Activated naive CD4-positive, alpha-beta T cell treated with anti-CD3 and anti-CD28 coated beads, Interleukin-2, amount 10 ng/mL, durations not matched to agents 5 hours and 36 hours (primary cell): ENCODE data around the gene RPRM. TPM values are rescaled to one million over a fixed set of nuclear protein-coding genes. Genes with fewer than 3 reads are reported as not detected.

Experiments used
- total RNA-seq, 2 experiments: library from RNA; stranded (reverse); gene quantifications; one replicate each; pipeline ENCODE4 v1.2.3, GENCODE V29; 2021

Gene RPRM
- total RNA-seq: not detected

DNA sequence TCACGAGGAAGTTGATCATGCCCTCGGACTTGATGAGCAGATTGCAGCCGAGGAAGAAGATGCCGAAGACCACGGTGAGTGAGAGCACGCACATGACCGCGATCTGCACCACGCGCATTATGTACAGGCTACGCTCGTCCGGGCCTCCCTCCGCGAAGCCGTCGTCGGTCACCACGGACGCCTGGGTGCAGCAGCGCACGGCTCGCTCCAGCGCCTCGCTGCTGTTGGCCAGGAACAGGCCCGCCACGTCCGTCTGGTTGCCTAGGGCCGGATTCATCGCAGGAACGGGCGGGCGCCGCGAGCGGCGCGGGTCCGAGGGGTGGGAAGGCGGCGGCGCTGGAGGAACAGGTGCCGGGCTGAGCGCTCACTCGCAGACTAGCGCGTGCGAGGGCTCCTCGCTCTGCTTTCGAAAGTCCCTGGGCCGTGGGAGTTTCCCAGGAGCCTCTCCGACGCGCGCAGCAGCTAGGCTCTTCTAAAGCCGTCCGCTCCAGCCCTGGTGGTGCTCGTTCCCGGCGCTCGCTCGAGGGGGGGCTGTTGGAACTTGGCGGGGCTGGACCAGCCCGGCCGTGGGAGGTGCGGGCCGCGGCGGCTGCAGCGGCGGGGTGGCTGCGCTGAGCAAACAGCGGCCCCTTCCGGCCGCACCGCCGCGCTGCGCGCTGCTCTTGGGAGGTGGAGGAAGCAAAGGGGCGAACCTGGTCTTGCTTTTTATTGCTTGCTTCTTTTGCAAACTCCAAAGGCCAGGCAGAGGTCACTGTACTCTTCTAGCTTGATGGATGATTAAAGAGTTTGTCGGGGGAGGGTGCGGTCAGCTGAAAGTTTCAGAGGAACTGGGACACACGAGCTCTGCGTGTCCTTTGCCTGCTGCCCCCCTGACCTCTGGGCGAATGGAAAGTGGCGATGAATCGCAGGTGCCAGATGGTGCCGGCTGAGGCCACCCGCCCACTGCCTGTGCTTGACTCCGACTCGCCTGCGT is at the start of gene RPRM:
Gene RPRM, minus strand, starts transcription at position 474 of the 973 bp plus-strand sequence. Its CDS starts 197 bp downstream, at position 277.

